ENCODE data around the gene GPD2.

DNA sequence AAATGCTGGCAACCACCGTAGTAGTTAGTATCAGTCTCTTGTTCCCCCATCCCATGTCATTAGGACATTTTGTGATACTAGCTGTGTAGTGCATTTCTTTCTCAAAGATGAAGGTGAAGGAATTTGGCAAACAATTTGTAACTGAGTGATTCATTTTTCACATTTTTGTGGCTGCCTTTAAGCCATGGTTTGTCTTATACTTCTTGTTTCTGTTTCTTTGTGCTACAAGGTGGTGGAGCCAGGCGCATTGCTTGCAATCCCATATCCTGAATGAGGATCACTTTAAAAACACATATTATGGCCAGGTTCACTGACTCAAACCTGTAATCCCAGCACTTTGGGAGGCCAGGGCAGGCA lies 40.6 kb downstream of the GPD2 start:
- TF ChIP-seq, protein P1, sequence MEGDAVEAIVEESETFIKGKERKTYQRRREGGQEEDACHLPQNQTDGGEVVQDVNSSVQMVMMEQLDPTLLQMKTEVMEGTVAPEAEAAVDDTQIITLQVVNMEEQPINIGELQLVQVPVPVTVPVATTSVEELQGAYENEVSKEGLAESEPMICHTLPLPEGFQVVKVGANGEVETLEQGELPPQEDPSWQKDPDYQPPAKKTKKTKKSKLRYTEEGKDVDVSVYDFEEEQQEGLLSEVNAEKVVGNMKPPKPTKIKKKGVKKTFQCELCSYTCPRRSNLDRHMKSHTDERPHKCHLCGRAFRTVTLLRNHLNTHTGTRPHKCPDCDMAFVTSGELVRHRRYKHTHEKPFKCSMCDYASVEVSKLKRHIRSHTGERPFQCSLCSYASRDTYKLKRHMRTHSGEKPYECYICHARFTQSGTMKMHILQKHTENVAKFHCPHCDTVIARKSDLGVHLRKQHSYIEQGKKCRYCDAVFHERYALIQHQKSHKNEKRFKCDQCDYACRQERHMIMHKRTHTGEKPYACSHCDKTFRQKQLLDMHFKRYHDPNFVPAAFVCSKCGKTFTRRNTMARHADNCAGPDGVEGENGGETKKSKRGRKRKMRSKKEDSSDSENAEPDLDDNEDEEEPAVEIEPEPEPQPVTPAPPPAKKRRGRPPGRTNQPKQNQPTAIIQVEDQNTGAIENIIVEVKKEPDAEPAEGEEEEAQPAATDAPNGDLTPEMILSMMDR (IDR thresholded peaks at IDR 0.05 in 4 of 5, conservative IDR thresholded peaks at IDR 0.05 in 1 of 5), result no peak
- TF ChIP-seq POLR2A (IDR thresholded peaks at IDR 0.05), result no peak
